Spinal cord (tissue), 10 donors: ENCODE measurements around the gene GAB1. TPM values are rescaled to one million over a fixed set of nuclear protein-coding genes. Genes with fewer than 3 reads are reported as not detected.

ENCODE experiments used
- DNase-seq, 6 donors: peaks; one replicate each; pipeline versions ENCODE4 v3.0.0 to v3.0.0-alpha.2; 2013 to 2015; ENCODE audit warnings: low spot score in 6 of 6, low read depth in 4 of 6
- H3K27ac ChIP-seq: one replicate; pipeline ENCODE4 v1.5.1; 2013; ENCODE audit warnings: low read depth, low read length, control low read depth
- H3K27me3 ChIP-seq: one replicate; pipeline ENCODE4 v1.6.1; 2013; ENCODE audit warnings: low read length; ENCODE audit not compliant: control insufficient read depth, insufficient read depth
- H3K36me3 ChIP-seq: one replicate; pipeline ENCODE4 v1.6.1; 2013; ENCODE audit warnings: low read length; ENCODE audit not compliant: control insufficient read depth, insufficient read depth
- H3K4me1 ChIP-seq: one replicate; pipeline ENCODE4 v1.6.1; 2013; ENCODE audit warnings: low read length; ENCODE audit not compliant: control insufficient read depth, insufficient read depth
- H3K4me3 ChIP-seq: one replicate; pipeline ENCODE4 v1.5.1; 2013; ENCODE audit warnings: low read depth, low read length, control low read depth
- H3K9me3 ChIP-seq: one replicate; pipeline ENCODE4 v1.6.1; 2013; ENCODE audit warnings: low read length; ENCODE audit not compliant: control insufficient read depth, insufficient read depth
- WGBS: methylation state at CpG from one replicate; pipeline ENCODE4 v1.1.5; 2013; ENCODE audit warnings: missing lambda C conversion rate; ENCODE audit not compliant: insufficient coverage; 5-methylcytosine and 5-hydroxymethylcytosine counted together
- polyA plus RNA-seq, 2 donors: library from polyadenylated mRNA; unstranded; fragments of 120-200 nt; gene quantifications; one replicate each; pipeline ENCODE4 v1.2.1, GENCODE V29; 2013; ENCODE audit not compliant: insufficient read length in 2 of 2
- total RNA-seq, 2 donors: library from RNA; depleted of rRNA in 1 of 2; stranded (reverse); fragments of 120-200 nt in 1 of 2; fragments of >200 nt in 1 of 2; gene quantifications; one replicate each; pipeline versions ENCODE4 v1.2.3 to v1.2.4, GENCODE V29; 2013 to 2014
- donor health status: healthy.

The GAB1 gene
- total and polyA plus RNA-seq, 4 donors: 38.6 to 81.6 (median 63.1) TPM

- no peak overlapping the region for H3K4me3 ChIP-seq
These were observed 83.6 kb downstream of the GAB1 start for GRCh38 chr4:143420227-143420626.

GRCh38 chr4:143421609-143422008 is 84.9 kb downstream of the GAB1 start:
- DNase-seq: no peak
- peaks cover 7% of the 10 kb centered on the region for H3K36me3 ChIP-seq
- no peak overlapping the region for H3K27ac ChIP-seq
- no peaks in the 10 kb centered on the region for H3K9me3 ChIP-seq
- no peaks in the 10 kb centered on the region for H3K4me1 ChIP-seq
- WGBS: no CpG with 5 or more reads among the region's 1 CpG
- no peaks in the 10 kb centered on the region for H3K27me3 ChIP-seq
- no peak overlapping the region for H3K4me3 ChIP-seq

More at GRCh38 chr4:143420227-143420626, 83.6 kb downstream of the GAB1 start:
- Histone ChIP-seq H3K9me3 (no peaks in the 10 kb centered on the region), H3K27me3 (no peaks in the 10 kb centered on the region), H3K36me3 (peaks cover 11% of the 10 kb centered on the region), H3K4me1 (no peaks in the 10 kb centered on the region), H3K27ac (no peak overlapping the region)
- DNase-seq: no peak
- WGBS: 69% methylated on average over 2 of the region's 2 CpGs

- Histone ChIP-seq H3K27me3 (no peaks in the 10 kb centered on the region), H3K4me1 (no peaks in the 10 kb centered on the region), H3K9me3 (peaks cover under 1% of the 10 kb centered on the region), H3K4me3 (no peak overlapping the region), H3K27ac (no peak overlapping the region), H3K36me3 (no peaks in the 10 kb centered on the region)
- DNase-seq: no peak
These were observed 87.6 kb downstream of the GAB1 start for GRCh38 chr4:143424276-143424675.

- H3K27me3 ChIP-seq: no peaks in the 10 kb centered on the region
- peaks cover 3% of the 10 kb centered on the region for H3K9me3 ChIP-seq
- no peaks in the 10 kb centered on the region for H3K4me1 ChIP-seq
- no peak overlapping the region for H3K27ac ChIP-seq
- no peak overlapping the region for H3K4me3 ChIP-seq
- WGBS: 89% methylated on average over 6 of the region's 10 CpGs
- H3K36me3 ChIP-seq: no peaks in the 10 kb centered on the region
- DNase-seq: no peak
These were observed 95.0 kb downstream of the GAB1 start for GRCh38 chr4:143431526-143432257.

- no peak overlapping the region for H3K4me3 ChIP-seq
- H3K27ac ChIP-seq: no peak overlapping the region
- H3K9me3 ChIP-seq: peaks cover 3% of the 10 kb centered on the region
- H3K36me3 ChIP-seq: no peaks in the 10 kb centered on the region
- 100% methylated on average over 1 of the region's 4 CpGs for WGBS
- H3K4me1 ChIP-seq: no peaks in the 10 kb centered on the region
- no peaks in the 10 kb centered on the region for H3K27me3 ChIP-seq
- no peak for DNase-seq
These were observed 95.5 kb downstream of the GAB1 start for GRCh38 chr4:143432258-143432591.

GRCh38 chr4:143433231-143433630 is 96.6 kb downstream of the GAB1 start:
- no CpG with 5 or more reads among the region's 2 CpGs for WGBS
- Histone ChIP-seq H3K4me3 (no peak overlapping the region), H3K9me3 (peaks cover 3% of the 10 kb centered on the region), H3K27me3 (no peaks in the 10 kb centered on the region), H3K27ac (no peak overlapping the region), H3K4me1 (no peaks in the 10 kb centered on the region), H3K36me3 (no peaks in the 10 kb centered on the region)
- DNase-seq: no peak

GRCh38 chr4:143435955-143436354 is 99.3 kb downstream of the GAB1 start:
- H3K9me3 ChIP-seq: no peaks in the 10 kb centered on the region
- H3K4me1 ChIP-seq: no peaks in the 10 kb centered on the region
- H3K36me3 ChIP-seq: no peaks in the 10 kb centered on the region
- WGBS: no CpG with 5 or more reads among the region's 1 CpG
- DNase-seq: no peak
- H3K27me3 ChIP-seq: no peaks in the 10 kb centered on the region
- no peak overlapping the region for H3K4me3 ChIP-seq
- no peak overlapping the region for H3K27ac ChIP-seq

GRCh38 chr4:143437476-143437875 is 100.8 kb downstream of the GAB1 start:
- WGBS: no CpG with 5 or more reads among the region's 3 CpGs
- H3K9me3 ChIP-seq: no peaks in the 10 kb centered on the region
- no peak overlapping the region for H3K27ac ChIP-seq
- DNase-seq: no peak
- H3K36me3 ChIP-seq: no peaks in the 10 kb centered on the region
- H3K27me3 ChIP-seq: no peaks in the 10 kb centered on the region
- H3K4me3 ChIP-seq: no peak overlapping the region
- no peaks in the 10 kb centered on the region for H3K4me1 ChIP-seq

- Histone ChIP-seq H3K9me3 (no peaks in the 10 kb centered on the region), H3K4me1 (no peaks in the 10 kb centered on the region), H3K4me3 (no peak overlapping the region), H3K27me3 (no peaks in the 10 kb centered on the region), H3K36me3 (no peaks in the 10 kb centered on the region), H3K27ac (no peak overlapping the region)
- 90% methylated on average over 5 of the region's 5 CpGs for WGBS
- DNase-seq: no peak
These were observed 101.3 kb downstream of the GAB1 start for GRCh38 chr4:143437937-143438336.

GRCh38 chr4:143438710-143439109 is 102.0 kb downstream of the GAB1 start:
- Histone ChIP-seq H3K9me3 (no peaks in the 10 kb centered on the region), H3K4me1 (no peaks in the 10 kb centered on the region), H3K27ac (no peak overlapping the region), H3K36me3 (no peaks in the 10 kb centered on the region), H3K27me3 (no peaks in the 10 kb centered on the region), H3K4me3 (no peak overlapping the region)
- WGBS: no CpG with 5 or more reads among the region's 2 CpGs
- no peak for DNase-seq
